ENCODE measurements around the gene PALM. TPM values are rescaled to one million over a fixed set of nuclear protein-coding genes. Genes with fewer than 3 reads are reported as not detected.
"Not testable (repeated sequence)": the region's sequence is repeated elsewhere in the genome, so short reads cannot be mapped to it uniquely, and the experiment has no call there.

Gene PALM
- total RNA-seq, 2 experiments from 2014 or later: 1.2 TPM; not detected in 1

GRCh38 chr19:664913-665443 is 43.8 kb upstream of the PALM start:
- Histone ChIP-seq H2AFZ (ENCODE audit: low read length) (no peak overlapping the region), H3K4me3 (ENCODE audit: low read depth, low read length, poor library complexity, severe bottlenecking) (no peak overlapping the region), H3K9me3 (ENCODE audit: low read length) (no peaks in the 10 kb centered on the region), H3K4me1 (ENCODE audit: insufficient read depth, low read length, poor library complexity, severe bottlenecking) (peaks cover 32% of the 10 kb centered on the region), H4K20me1 (ENCODE audit: insufficient read depth, low read length) (peaks cover 15% of the 10 kb centered on the region), H3K79me2 (ENCODE audit: insufficient read depth, low read depth, low read length) (peaks cover 35% of the 10 kb centered on the region), H3K36me3 (ENCODE audit: insufficient read depth, low read length) (peaks cover 26% of the 10 kb centered on the region), H3K27ac (ENCODE audit: low read depth, low read length, poor library complexity, severe bottlenecking) (no peak overlapping the region), H3K4me2 (ENCODE audit: low read length) (no peak overlapping the region; the same call in 1 of the 2 replicates), H3K9me2 (ENCODE audit: insufficient read depth, low read length) (no peaks in the 10 kb centered on the region)
- POLR2A ChIA-PET: no interaction called here
- intact Hi-C loops (cut with micrococcal nuclease; ENCODE audit: unreplicated experiment): loop anchor here (1.0 to 5.0 kb wide), 2 partner anchors 69 to 93 kb away; partner anchors contain the start of gene BSG
- CTCF ChIA-PET (ENCODE audit: unreplicated experiment): no interaction called here
- TF ChIP-seq CTCF (conservative IDR thresholded peaks at IDR 0.05; ENCODE audit: low read length): peak; percentile 85
- no peak for TF ChIP-seq EZH2phosphoT487 (IDR thresholded peaks at IDR 0.05; ENCODE audit: borderline replicate concordance, low read depth, low read length)
- peak; percentile 78 for DNase-seq (ENCODE audit: low spot score)
- no TSS peak for BruUV-seq (replicated peaks)

- H3K36me3 ChIP-seq (ENCODE audit: insufficient read depth, low read length); H3K9me3 ChIP-seq (ENCODE audit: low read length); H3K4me3 ChIP-seq (ENCODE audit: low read depth, low read length, poor library complexity, severe bottlenecking); H2AFZ ChIP-seq (ENCODE audit: low read length); H3K4me2 ChIP-seq (ENCODE audit: low read length); H4K20me1 ChIP-seq (ENCODE audit: insufficient read depth, low read length); H3K9me2 ChIP-seq (ENCODE audit: insufficient read depth, low read length); H3K27ac ChIP-seq (ENCODE audit: low read depth, low read length, poor library complexity, severe bottlenecking); intact Hi-C loops (cut with micrococcal nuclease; ENCODE audit: unreplicated experiment); BruUV-seq (replicated peaks); DNase-seq (ENCODE audit: low spot score); POLR2A ChIA-PET: not testable (repeated sequence)
- CTCF ChIA-PET (ENCODE audit: unreplicated experiment): interaction anchor here (0.6 kb wide), 1 partner anchor 197 kb away, joined by 3 read pairs; no protein-coding TSS in a partner anchor
- H3K4me1 ChIP-seq (ENCODE audit: insufficient read depth, low read length, poor library complexity, severe bottlenecking): peaks cover 19% of the 10 kb centered on the region
- H3K79me2 ChIP-seq (ENCODE audit: insufficient read depth, low read depth, low read length): peaks cover 14% of the 10 kb centered on the region
Observed at GRCh38 chr19:666985-667573, 41.7 kb upstream of the PALM start.

- DNase-seq (ENCODE audit: low spot score); H3K4me2 ChIP-seq (ENCODE audit: low read length); H3K9me2 ChIP-seq (ENCODE audit: insufficient read depth, low read length); H4K20me1 ChIP-seq (ENCODE audit: insufficient read depth, low read length); H2AFZ ChIP-seq (ENCODE audit: low read length); H3K79me2 ChIP-seq (ENCODE audit: insufficient read depth, low read depth, low read length); H3K36me3 ChIP-seq (ENCODE audit: insufficient read depth, low read length); H3K4me3 ChIP-seq (ENCODE audit: low read depth, low read length, poor library complexity, severe bottlenecking); BruUV-seq (replicated peaks); CTCF ChIA-PET (ENCODE audit: unreplicated experiment); POLR2A ChIA-PET; H3K9me3 ChIP-seq (ENCODE audit: low read length); H3K27ac ChIP-seq (ENCODE audit: low read depth, low read length, poor library complexity, severe bottlenecking); intact Hi-C loops (cut with micrococcal nuclease; ENCODE audit: unreplicated experiment): not testable (repeated sequence)
- peaks cover 13% of the 10 kb centered on the region for H3K4me1 ChIP-seq (ENCODE audit: insufficient read depth, low read length, poor library complexity, severe bottlenecking)
Observed at GRCh38 chr19:668675-669434, 39.9 kb upstream of the PALM start.
